ENCODE data around the gene MINDY3. TPM values are rescaled to one million over a fixed set of nuclear protein-coding genes. Genes with fewer than 3 reads are reported as not detected.

The MINDY3 gene
- total RNA-seq (29.3 and 31.9 TPM in 2 replicates), polyA plus RNA-seq (11.6 and 16.1 TPM in 2 replicates), polyA minus RNA-seq (8.6 and 11.5 TPM in 2 replicates)
- 37.3 TPM for total RNA-seq (2013)

DNA sequence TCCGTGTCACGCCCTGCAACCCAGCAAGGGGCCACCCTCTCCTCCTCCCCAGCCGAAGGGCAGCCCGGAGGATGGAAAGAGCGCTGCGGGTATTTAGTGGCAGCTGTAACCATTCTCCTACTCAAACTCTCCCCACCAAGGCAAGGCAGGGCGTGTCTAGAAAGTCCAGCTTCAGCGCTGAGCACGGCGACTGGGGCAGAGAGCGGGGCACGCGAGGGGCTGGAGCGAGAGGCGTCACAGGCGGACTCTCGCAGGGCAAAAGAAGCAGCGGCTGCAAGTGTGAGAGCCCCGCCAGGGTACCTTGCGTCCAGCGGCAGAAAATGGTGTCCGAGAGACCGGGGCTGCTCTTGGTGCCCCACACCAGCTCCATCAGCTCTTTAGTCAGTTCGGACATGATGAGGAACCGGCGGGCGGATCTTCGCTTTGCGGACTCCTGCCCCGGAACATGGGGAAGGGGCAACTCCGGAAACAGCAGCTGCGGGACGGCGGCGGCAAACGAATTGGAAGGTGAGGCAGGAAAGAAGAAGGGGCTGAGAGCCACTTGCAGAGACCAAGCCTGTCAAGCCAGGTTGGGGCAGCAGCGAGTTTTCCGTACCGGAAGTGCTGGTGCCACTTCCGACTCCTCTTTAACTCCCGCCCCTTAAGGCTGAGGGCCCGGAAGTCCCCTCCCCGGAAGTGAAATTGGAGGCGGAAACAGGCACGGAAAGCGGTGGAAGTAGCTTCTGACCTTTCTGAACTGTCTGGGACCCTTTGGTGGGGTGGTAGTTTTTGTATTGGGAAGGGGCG lies at the start of gene MINDY3:
MINDY3 (minus strand) TSS at position 602 of the 786 bp plus-strand sequence; CDS start at position 394, 208 bp downstream.
- Histone ChIP-seq H3K9me3 (ENCODE audit: control extremely low read depth in 1 of 3, control insufficient read depth in 2 of 3, insufficient read depth in 1 of 3, low read length in 2 of 3) (peaks cover 0 to 9% (median 0%) of the 10 kb centered on the region in 3 donors), H2AFZ (ENCODE audit: insufficient read depth, low read depth, low read length, poor library complexity, severe bottlenecking) (peak within 1 kb of the TSS; percentile 95), H4K20me1 (ENCODE audit: control insufficient read depth, insufficient read depth, low read length, poor library complexity, severe bottlenecking) (peaks cover 6% of the 10 kb centered on the region), H3K4me3 (ENCODE audit: control extremely low read depth in 1 of 5, extremely low read depth in 1 of 5, insufficient read depth in 1 of 5, low read depth in 2 of 5, low read length in 4 of 5) (peak within 1 kb of the TSS; percentile 86 to 94 (median 92)), H3K27me3 (replicated peaks in 1 of 4; ENCODE audit: control extremely low read depth in 1 of 4, control insufficient read depth in 3 of 4, insufficient read depth in 4 of 4, low read length in 3 of 4) (peaks cover 0 to 5% (median 2%) of the 10 kb centered on the region in 4 experiments), H3K9ac (ENCODE audit: low read length) (peak within 1 kb of the TSS; percentile 83), H3K27ac (ENCODE audit: low read length in 2 of 2) (peak within 1 kb of the TSS; percentile 76 to 85), H3K36me3 (replicated peaks in 1 of 2; ENCODE audit: control extremely low read depth in 1 of 2, control insufficient read depth in 1 of 2, extremely low read depth in 1 of 2, insufficient read depth in 2 of 2, low read length in 1 of 2) (no peaks in the 10 kb centered on the region), H3K4me1 (ENCODE audit: control insufficient read depth in 2 of 2, insufficient read depth in 2 of 2, low read length in 2 of 2) (peaks cover 18 to 21% of the 10 kb centered on the region in 2 donors), H3K79me2 (ENCODE audit: control insufficient read depth, insufficient read depth, low read length) (peaks cover 51% of the 10 kb centered on the region), H3K4me2 (replicated peaks; ENCODE audit: low read depth, low read length, poor library complexity, severe bottlenecking) (peak within 1 kb of the TSS; percentile 75)
- H3K4me3 Mint-ChIP-seq, result peak within 1 kb of the TSS; percentile 100
- DNase-seq (peak; percentile 89), ATAC-seq (ENCODE audit: low read depth) (peak; percentile 93)
- CTCF ChIA-PET, result no interaction called here
- H3K27ac Mint-ChIP-seq, result peak within 1 kb of the TSS; percentile 97
- TF ChIP-seq, protein P1, sequence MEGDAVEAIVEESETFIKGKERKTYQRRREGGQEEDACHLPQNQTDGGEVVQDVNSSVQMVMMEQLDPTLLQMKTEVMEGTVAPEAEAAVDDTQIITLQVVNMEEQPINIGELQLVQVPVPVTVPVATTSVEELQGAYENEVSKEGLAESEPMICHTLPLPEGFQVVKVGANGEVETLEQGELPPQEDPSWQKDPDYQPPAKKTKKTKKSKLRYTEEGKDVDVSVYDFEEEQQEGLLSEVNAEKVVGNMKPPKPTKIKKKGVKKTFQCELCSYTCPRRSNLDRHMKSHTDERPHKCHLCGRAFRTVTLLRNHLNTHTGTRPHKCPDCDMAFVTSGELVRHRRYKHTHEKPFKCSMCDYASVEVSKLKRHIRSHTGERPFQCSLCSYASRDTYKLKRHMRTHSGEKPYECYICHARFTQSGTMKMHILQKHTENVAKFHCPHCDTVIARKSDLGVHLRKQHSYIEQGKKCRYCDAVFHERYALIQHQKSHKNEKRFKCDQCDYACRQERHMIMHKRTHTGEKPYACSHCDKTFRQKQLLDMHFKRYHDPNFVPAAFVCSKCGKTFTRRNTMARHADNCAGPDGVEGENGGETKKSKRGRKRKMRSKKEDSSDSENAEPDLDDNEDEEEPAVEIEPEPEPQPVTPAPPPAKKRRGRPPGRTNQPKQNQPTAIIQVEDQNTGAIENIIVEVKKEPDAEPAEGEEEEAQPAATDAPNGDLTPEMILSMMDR (IDR thresholded peaks at IDR 0.05), result no peak
- no peak for TF ChIP-seq EZH2 (IDR thresholded peaks at IDR 0.05; ENCODE audit: borderline replicate concordance, insufficient read depth, low read depth, low read length, poor library complexity, severe bottlenecking)
- H3K27me3 Mint-ChIP-seq, result peaks cover 18% of the 10 kb centered on the region
- peaks cover 38% of the 10 kb centered on the region for H3K4me1 Mint-ChIP-seq
- no peaks in the 10 kb centered on the region for H3K9me3 Mint-ChIP-seq (ENCODE audit: insufficient read depth)
- intact Hi-C loops (cut with micrococcal nuclease), result loop anchor here (1.0 to 2.0 kb wide), 4 partner anchors 577 to 1785 kb away; partner anchors contain the start of genes PTER, RSU1 and STAM
- POLR2A ChIA-PET, result interaction anchor here (1.3 kb wide), 1 partner anchor 957 kb away, joined by 3 read pairs; the partner anchor contains the start of gene RSU1
- under 1% methylated on average over 33 of the region's 47 CpGs for WGBS (ENCODE audit: insufficient coverage)

DNA sequence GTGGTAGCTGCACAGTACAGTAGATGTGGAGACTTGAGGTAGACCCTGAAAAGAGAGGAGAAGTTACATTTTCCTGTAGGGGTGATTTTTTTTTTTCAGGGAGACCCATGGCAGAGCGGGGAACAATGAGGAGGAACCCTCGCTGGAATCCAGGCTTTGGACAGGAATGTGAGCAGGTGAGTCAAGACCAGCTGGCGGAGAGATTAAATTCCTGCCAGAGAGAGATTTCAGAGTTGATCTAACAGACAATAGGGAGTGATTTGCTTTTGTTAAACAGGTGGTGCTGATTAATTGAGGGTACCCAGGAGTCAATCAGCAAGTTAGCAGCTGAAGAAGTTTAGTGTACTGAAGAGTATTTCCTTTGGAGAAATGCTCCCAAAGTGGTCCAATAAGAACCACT lies 41.6 kb upstream of the MINDY3 start:
- no peak overlapping the region for H2AFZ ChIP-seq (ENCODE audit: insufficient read depth, low read depth, low read length, poor library complexity, severe bottlenecking)
- ChIA-PET POLR2A (no interaction called here), CTCF (interaction anchor here (0.6 to 3.4 kb wide), 13 partner anchors 10 to 916 kb away, joined by 3 to 22 read pairs (median 4); partner anchors contain the start of gene RSU1)
- no peaks in the 10 kb centered on the region for H3K9me3 ChIP-seq (ENCODE audit: control extremely low read depth in 1 of 3, control insufficient read depth in 2 of 3, insufficient read depth in 1 of 3, low read length in 2 of 3)
- Mint-ChIP-seq H3K9me3 (ENCODE audit: insufficient read depth) (no peaks in the 10 kb centered on the region), H3K27me3 (peaks cover 24% of the 10 kb centered on the region), H3K4me1 (no peaks in the 10 kb centered on the region), H3K4me3 (no peak overlapping the region), H3K27ac (no peak overlapping the region)
- no peak overlapping the region for H3K9ac ChIP-seq (ENCODE audit: low read length)
- ATAC-seq (ENCODE audit: low read depth), result no peak
- no peak overlapping the region for H3K4me2 ChIP-seq (replicated peaks; ENCODE audit: low read depth, low read length, poor library complexity, severe bottlenecking)
- DNase-seq, result no peak
- H3K79me2 ChIP-seq (ENCODE audit: control insufficient read depth, insufficient read depth, low read length), result no peaks in the 10 kb centered on the region
- no peaks in the 10 kb centered on the region for H3K4me1 ChIP-seq (ENCODE audit: control insufficient read depth in 2 of 2, insufficient read depth in 2 of 2, low read length in 2 of 2)
- no peak for TF ChIP-seq EZH2 (IDR thresholded peaks at IDR 0.05; ENCODE audit: borderline replicate concordance, insufficient read depth, low read depth, low read length, poor library complexity, severe bottlenecking)
- TF ChIP-seq, protein P1 (IDR thresholded peaks at IDR 0.05), result no peak
- WGBS (ENCODE audit: insufficient coverage), result 69% methylated on average over 3 of the region's 3 CpGs
- no peak overlapping the region for H3K4me3 ChIP-seq (ENCODE audit: control extremely low read depth in 1 of 5, extremely low read depth in 1 of 5, insufficient read depth in 1 of 5, low read depth in 2 of 5, low read length in 4 of 5)
- intact Hi-C loops (cut with micrococcal nuclease), result loop anchor here (10.0 kb wide), 1 partner anchor 903 kb away; no protein-coding TSS in a partner anchor
- H3K27me3 ChIP-seq (replicated peaks in 1 of 4; ENCODE audit: control extremely low read depth in 1 of 4, control insufficient read depth in 3 of 4, insufficient read depth in 4 of 4, low read length in 3 of 4), result peaks cover 0 to 4% (median 0%) of the 10 kb centered on the region in 4 experiments
- no peaks in the 10 kb centered on the region for H3K36me3 ChIP-seq (replicated peaks in 1 of 2; ENCODE audit: control extremely low read depth in 1 of 2, control insufficient read depth in 1 of 2, extremely low read depth in 1 of 2, insufficient read depth in 2 of 2, low read length in 1 of 2)
- H4K20me1 ChIP-seq (ENCODE audit: control insufficient read depth, insufficient read depth, low read length, poor library complexity, severe bottlenecking), result no peaks in the 10 kb centered on the region
- H3K27ac ChIP-seq (ENCODE audit: low read length in 2 of 2), result no peak overlapping the region
